Nephron (organoid): ENCODE measurements around the gene RPF1.

Experiments used
- H3K27ac Mint-ChIP-seq, 3 experiments: 2 replicates each; pipeline ENCODE4 v1.8.0; 2020; ENCODE audit warnings: mixed read lengths in 3 of 3, mild to moderate bottlenecking in 2 of 3, moderate library complexity in 1 of 3
- H3K27me3 Mint-ChIP-seq: 2 replicates; pipeline ENCODE4 v1.8.0; 2021; ENCODE audit warnings: low read depth, mild to moderate bottlenecking, moderate library complexity, mixed read lengths
- H3K36me3 Mint-ChIP-seq: 2 replicates; pipeline ENCODE4 v1.8.0; 2020; ENCODE audit warnings: low read depth, mixed read lengths
- H3K4me1 Mint-ChIP-seq: 2 replicates; pipeline ENCODE4 v1.8.0; 2020; ENCODE audit warnings: mixed read lengths
- H3K4me3 Mint-ChIP-seq, 3 experiments: 2 replicates each; pipeline ENCODE4 v1.8.0; 2020; ENCODE audit warnings: mild to moderate bottlenecking in 3 of 3, mixed read lengths in 3 of 3, moderate library complexity in 2 of 3
- H3K9me3 Mint-ChIP-seq: 2 replicates; pipeline ENCODE4 v1.8.0; 2020; ENCODE audit warnings: mixed read lengths
- CTCF ChIP-seq, 3 experiments: fragments of 200-600 bp; sonication (generic); IDR thresholded peaks; one replicate each; pipeline ENCODE4 v1.5.0; 2021; ENCODE audit warnings: antibody characterized with exemption in 3 of 3; ENCODE audit not compliant: unreplicated experiment in 3 of 3

Gene RPF1

GRCh38 chr1:84452436-84452835 is 26.6 kb upstream of the RPF1 start:
- H3K4me1 Mint-ChIP-seq: no peaks in the 10 kb centered on the region
- peaks cover 25% of the 10 kb centered on the region for H3K27me3 Mint-ChIP-seq
- TF ChIP-seq CTCF (IDR thresholded peaks at IDR 0.05; ENCODE audit: unreplicated experiment in 3 of 3): no peak
- H3K36me3 Mint-ChIP-seq: no peaks in the 10 kb centered on the region
- H3K27ac Mint-ChIP-seq: no peak overlapping the region
- no peak overlapping the region for H3K4me3 Mint-ChIP-seq
- H3K9me3 Mint-ChIP-seq: no peaks in the 10 kb centered on the region

GRCh38 chr1:84462118-84462517 is 16.9 kb upstream of the RPF1 start:
- Mint-ChIP-seq H3K27ac (no peak overlapping the region), H3K4me3 (no peak overlapping the region), H3K9me3 (no peaks in the 10 kb centered on the region), H3K4me1 (no peaks in the 10 kb centered on the region), H3K27me3 (peaks cover 31% of the 10 kb centered on the region), H3K36me3 (no peaks in the 10 kb centered on the region)
- TF ChIP-seq CTCF (IDR thresholded peaks at IDR 0.05; ENCODE audit: unreplicated experiment in 3 of 3): no peak

- Mint-ChIP-seq H3K4me3 (no peak overlapping the region), H3K4me1 (no peaks in the 10 kb centered on the region), H3K36me3 (no peaks in the 10 kb centered on the region), H3K27me3 (peaks cover 38% of the 10 kb centered on the region), H3K27ac (no peak overlapping the region), H3K9me3 (no peaks in the 10 kb centered on the region)
- TF ChIP-seq CTCF (IDR thresholded peaks at IDR 0.05; ENCODE audit: unreplicated experiment in 3 of 3): no peak
Observed at GRCh38 chr1:84467298-84467697, 11.8 kb upstream of the RPF1 start.

GRCh38 chr1:84476225-84476624 is 2.8 kb upstream of the RPF1 start:
- H3K27me3 Mint-ChIP-seq: peaks cover 72% of the 10 kb centered on the region
- H3K4me3 Mint-ChIP-seq: no peak overlapping the region
- no peak overlapping the region for H3K27ac Mint-ChIP-seq
- TF ChIP-seq CTCF (IDR thresholded peaks at IDR 0.05; ENCODE audit: unreplicated experiment in 3 of 3): no peak
- H3K9me3 Mint-ChIP-seq: peaks cover 14% of the 10 kb centered on the region
- peaks cover 11% of the 10 kb centered on the region for H3K36me3 Mint-ChIP-seq
- H3K4me1 Mint-ChIP-seq: peaks cover 19% of the 10 kb centered on the region

- peaks cover 37% of the 10 kb centered on the region for H3K27me3 Mint-ChIP-seq
- H3K4me3 Mint-ChIP-seq: peak overlapping the region; percentile 99 to 100 (median 100)
- peak overlapping the region; percentile 96 to 99 (median 98) for H3K27ac Mint-ChIP-seq
- H3K9me3 Mint-ChIP-seq: peaks cover 14% of the 10 kb centered on the region
- TF ChIP-seq CTCF (IDR thresholded peaks at IDR 0.05; ENCODE audit: unreplicated experiment in 3 of 3): no peak
- peaks cover 32% of the 10 kb centered on the region for H3K4me1 Mint-ChIP-seq
- H3K36me3 Mint-ChIP-seq: peaks cover 43% of the 10 kb centered on the region
Observed at GRCh38 chr1:84479998-84480397, 932 bp downstream of the RPF1 start.

- H3K27me3 Mint-ChIP-seq: peaks cover 31% of the 10 kb centered on the region
- no peak overlapping the region for H3K27ac Mint-ChIP-seq
- H3K9me3 Mint-ChIP-seq: peaks cover 14% of the 10 kb centered on the region
- H3K36me3 Mint-ChIP-seq: peaks cover 48% of the 10 kb centered on the region
- peaks cover 32% of the 10 kb centered on the region for H3K4me1 Mint-ChIP-seq
- no peak for TF ChIP-seq CTCF (IDR thresholded peaks at IDR 0.05; ENCODE audit: unreplicated experiment in 3 of 3)
- H3K4me3 Mint-ChIP-seq: peak overlapping the region; percentile 46 to 73 (median 55)
Observed at GRCh38 chr1:84480650-84481049, 1.6 kb downstream of the RPF1 start.
